Measurements from ENCODE around the gene GNG7. TPM values are rescaled to one million over a fixed set of nuclear protein-coding genes. Genes with fewer than 3 reads are reported as not detected.

GNG7 gene
- polyA plus RNA-seq, 1 donor (not counting 4 experiments of a cell fraction or from before 2014, with no cell fraction given): 0.01 TPM

- no peak for FAIRE-seq
- DNase-seq (ENCODE audit: low read depth, low spot score): no peak
- dilution Hi-C loops (cut with MboI; ENCODE audit: extremely low pct_ligation_motif_present, low sequenced_read_pairs): no loop called here
- Histone ChIP-seq H3K79me2 (ENCODE audit: control insufficient read depth, insufficient read depth, low read length) (peaks cover 11% of the 10 kb centered on the region), H3K4me2 (ENCODE audit: control insufficient read depth, extremely low read depth, insufficient read depth, low read depth, low read length) (no peak overlapping the region), H3K9me3 (ENCODE audit: control insufficient read depth, low read depth, low read length) (no peaks in the 10 kb centered on the region), H3K4me1 (ENCODE audit: control insufficient read depth, extremely low read depth, insufficient read depth, low read length) (peaks cover 10% of the 10 kb centered on the region), H3K4me3 (ENCODE audit: control insufficient read depth in 2 of 3, extremely low read depth in 1 of 3, insufficient read depth in 2 of 3, low read depth in 1 of 3, low read length in 3 of 3) (no peak overlapping the region), H3K27ac (ENCODE audit: control insufficient read depth, insufficient read depth, low read length) (no peak overlapping the region), H4K20me1 (ENCODE audit: control insufficient read depth, extremely low read depth, insufficient read depth, low read length) (no peaks in the 10 kb centered on the region), H3K9ac (ENCODE audit: control insufficient read depth, extremely low read depth, insufficient read depth, low read length) (no peak overlapping the region), H3K9me1 (ENCODE audit: control insufficient read depth, extremely low read depth, insufficient read depth, low read length) (no peaks in the 10 kb centered on the region), H2AFZ (ENCODE audit: control insufficient read depth, low read length) (no peak overlapping the region), H3K27me3 (ENCODE audit: control insufficient read depth, extremely low read depth, insufficient read depth, low read length) (no peaks in the 10 kb centered on the region), H3K36me3 (ENCODE audit: control insufficient read depth in 2 of 2, extremely low read depth in 1 of 2, insufficient read depth in 2 of 2, low read length in 2 of 2) (peaks cover 11 to 13% of the 10 kb centered on the region in 2 experiments)
- no peak for TF ChIP-seq CTCF (optimal IDR thresholded peaks at IDR 0.05 in 1 of 3, IDR thresholded peaks at IDR 0.05 in 1 of 3, conservative IDR thresholded peaks at IDR 0.05 in 1 of 3; ENCODE audit: extremely low read depth in 1 of 3, insufficient read depth in 2 of 3, low read length in 3 of 3)
- no peak for TF ChIP-seq EZH2 (IDR thresholded peaks at IDR 0.05; ENCODE audit: low read length)
Observed at GRCh38 chr19:2736550-2737190, 34.2 kb upstream of the GNG7 start.

GRCh38 chr19:2735374-2735773, 32.9 kb upstream of the GNG7 start:
- H3K9me1 ChIP-seq (ENCODE audit: control insufficient read depth, extremely low read depth, insufficient read depth, low read length): no peaks in the 10 kb centered on the region
- H3K4me3 ChIP-seq (ENCODE audit: control insufficient read depth in 2 of 3, extremely low read depth in 1 of 3, insufficient read depth in 2 of 3, low read depth in 1 of 3, low read length in 3 of 3): no peak overlapping the region
- peaks cover 11 to 13% of the 10 kb centered on the region in 2 experiments for H3K36me3 ChIP-seq (ENCODE audit: control insufficient read depth in 2 of 2, extremely low read depth in 1 of 2, insufficient read depth in 2 of 2, low read length in 2 of 2)
- dilution Hi-C loops (cut with MboI; ENCODE audit: extremely low pct_ligation_motif_present, low sequenced_read_pairs): no loop called here
- no peak overlapping the region for H3K27ac ChIP-seq (ENCODE audit: control insufficient read depth, insufficient read depth, low read length)
- H2AFZ ChIP-seq (ENCODE audit: control insufficient read depth, low read length): no peak overlapping the region
- no peaks in the 10 kb centered on the region for H3K9me3 ChIP-seq (ENCODE audit: control insufficient read depth, low read depth, low read length)
- no peaks in the 10 kb centered on the region for H3K27me3 ChIP-seq (ENCODE audit: control insufficient read depth, extremely low read depth, insufficient read depth, low read length)
- H3K4me1 ChIP-seq (ENCODE audit: control insufficient read depth, extremely low read depth, insufficient read depth, low read length): peaks cover 10% of the 10 kb centered on the region
- H3K79me2 ChIP-seq (ENCODE audit: control insufficient read depth, insufficient read depth, low read length): peaks cover 11% of the 10 kb centered on the region
- no peak overlapping the region for H3K4me2 ChIP-seq (ENCODE audit: control insufficient read depth, extremely low read depth, insufficient read depth, low read depth, low read length)
- H4K20me1 ChIP-seq (ENCODE audit: control insufficient read depth, extremely low read depth, insufficient read depth, low read length): no peaks in the 10 kb centered on the region
- H3K9ac ChIP-seq (ENCODE audit: control insufficient read depth, extremely low read depth, insufficient read depth, low read length): no peak overlapping the region
- DNase-seq (ENCODE audit: low read depth, low spot score): no peak
- TF ChIP-seq EZH2 (IDR thresholded peaks at IDR 0.05; ENCODE audit: low read length) (no peak), CTCF (optimal IDR thresholded peaks at IDR 0.05 in 1 of 3, IDR thresholded peaks at IDR 0.05 in 1 of 3, conservative IDR thresholded peaks at IDR 0.05 in 1 of 3; ENCODE audit: extremely low read depth in 1 of 3, insufficient read depth in 2 of 3, low read length in 3 of 3) (no peak)
- no peak for FAIRE-seq
